Stimulated activated memory B cell treated with anti-CD40 and anti-IgM and Interleukin-4, amounts not matched to agents 10 μg/mL and 1 μg/mL and 100 μg/mL, for 72 hours (primary cell): ENCODE measurements around the gene ST6GALNAC4.

Source experiments
- ATAC-seq: fragments of 150-1000 bp; cut with Tn5 transposase; 2 replicates; pipeline ENCODE4 v1.10.0; 2021
- H3K27ac Mint-ChIP-seq: one replicate; pipeline ENCODE4 v1.8.0; 2022; ENCODE audit warnings: mild to moderate bottlenecking, mixed read lengths
- H3K27me3 Mint-ChIP-seq: one replicate; pipeline ENCODE4 v1.8.0; 2022; ENCODE audit warnings: mixed read lengths
- H3K36me3 Mint-ChIP-seq: one replicate; pipeline ENCODE4 v1.8.0; 2022; ENCODE audit warnings: mixed read lengths
- H3K4me1 Mint-ChIP-seq: one replicate; pipeline ENCODE4 v1.8.0; 2022; ENCODE audit warnings: mixed read lengths
- H3K4me3 Mint-ChIP-seq: one replicate; pipeline ENCODE4 v1.8.0; 2022; ENCODE audit warnings: mild to moderate bottlenecking, moderate library complexity, mixed read lengths
- H3K9me3 Mint-ChIP-seq: one replicate; pipeline ENCODE4 v1.8.0; 2022; ENCODE audit warnings: mixed read lengths

Gene ST6GALNAC4

GRCh38 chr9:127916720-127917581 is at the start of gene ST6GALNAC4:
ST6GALNAC4 (minus strand) TSS chr9:127917041; CDS start chr9:127916419, 622 bp downstream.
- Mint-ChIP-seq H3K36me3 (peaks cover 37% of the 10 kb centered on the region), H3K4me1 (peaks cover 80% of the 10 kb centered on the region), H3K27me3 (no peaks in the 10 kb centered on the region), H3K27ac (peak within 1 kb of the TSS; percentile 91), H3K4me3 (peak within 1 kb of the TSS; percentile 92), H3K9me3 (no peaks in the 10 kb centered on the region)
- peak; percentile 94 for ATAC-seq

- ATAC-seq: no peak
- peak overlapping the region; percentile 94 for H3K27ac Mint-ChIP-seq
- H3K27me3 Mint-ChIP-seq: no peaks in the 10 kb centered on the region
- peaks cover 24% of the 10 kb centered on the region for H3K36me3 Mint-ChIP-seq
- H3K4me1 Mint-ChIP-seq: peaks cover 100% of the 10 kb centered on the region
- H3K9me3 Mint-ChIP-seq: no peaks in the 10 kb centered on the region
- no peak overlapping the region for H3K4me3 Mint-ChIP-seq
Measured at GRCh38 chr9:127965953-127966352, 49.1 kb upstream of the ST6GALNAC4 start.

- H3K27ac Mint-ChIP-seq: peak overlapping the region; percentile 94
- H3K36me3 Mint-ChIP-seq: peaks cover 31% of the 10 kb centered on the region
- peak overlapping the region; percentile 47 for H3K4me3 Mint-ChIP-seq
- peaks cover 100% of the 10 kb centered on the region for H3K4me1 Mint-ChIP-seq
- ATAC-seq: no peak
- peaks cover 2% of the 10 kb centered on the region for H3K9me3 Mint-ChIP-seq
- H3K27me3 Mint-ChIP-seq: no peaks in the 10 kb centered on the region
Measured at GRCh38 chr9:127963359-127964064, 46.7 kb upstream of the ST6GALNAC4 start.

- H3K27ac Mint-ChIP-seq: peak overlapping the region; percentile 94
- H3K27me3 Mint-ChIP-seq: no peaks in the 10 kb centered on the region
- ATAC-seq: no peak
- H3K4me1 Mint-ChIP-seq: peaks cover 100% of the 10 kb centered on the region
- H3K36me3 Mint-ChIP-seq: peaks cover 31% of the 10 kb centered on the region
- H3K4me3 Mint-ChIP-seq: peak overlapping the region; percentile 47
- H3K9me3 Mint-ChIP-seq: peaks cover 2% of the 10 kb centered on the region
Measured at GRCh38 chr9:127963041-127963358, 46.2 kb upstream of the ST6GALNAC4 start.

- ATAC-seq: no peak
- Mint-ChIP-seq H3K27ac (peak overlapping the region; percentile 94), H3K4me1 (peaks cover 97% of the 10 kb centered on the region), H3K9me3 (peaks cover 2% of the 10 kb centered on the region), H3K4me3 (no peak overlapping the region), H3K27me3 (no peaks in the 10 kb centered on the region), H3K36me3 (peaks cover 31% of the 10 kb centered on the region)
Measured at GRCh38 chr9:127962278-127962677, 45.4 kb upstream of the ST6GALNAC4 start.

- H3K4me1 Mint-ChIP-seq: peaks cover 91% of the 10 kb centered on the region
- H3K9me3 Mint-ChIP-seq: peaks cover 2% of the 10 kb centered on the region
- no peak overlapping the region for H3K4me3 Mint-ChIP-seq
- no peaks in the 10 kb centered on the region for H3K27me3 Mint-ChIP-seq
- no peak for ATAC-seq
- H3K36me3 Mint-ChIP-seq: peaks cover 31% of the 10 kb centered on the region
- H3K27ac Mint-ChIP-seq: peak overlapping the region; percentile 94
Measured at GRCh38 chr9:127961613-127962155, 44.8 kb upstream of the ST6GALNAC4 start.

GRCh38 chr9:127961155-127961490 is 44.3 kb upstream of the ST6GALNAC4 start:
- Mint-ChIP-seq H3K36me3 (peaks cover 31% of the 10 kb centered on the region), H3K4me3 (no peak overlapping the region), H3K27ac (peak overlapping the region; percentile 94), H3K4me1 (peaks cover 88% of the 10 kb centered on the region), H3K9me3 (peaks cover 2% of the 10 kb centered on the region), H3K27me3 (no peaks in the 10 kb centered on the region)
- ATAC-seq: no peak

GRCh38 chr9:127960410-127961154 is 43.7 kb upstream of the ST6GALNAC4 start:
- no peak overlapping the region for H3K4me3 Mint-ChIP-seq
- no peaks in the 10 kb centered on the region for H3K27me3 Mint-ChIP-seq
- H3K4me1 Mint-ChIP-seq: peaks cover 88% of the 10 kb centered on the region
- peaks cover 31% of the 10 kb centered on the region for H3K36me3 Mint-ChIP-seq
- H3K27ac Mint-ChIP-seq: peak overlapping the region; percentile 94
- ATAC-seq: no peak
- H3K9me3 Mint-ChIP-seq: peaks cover 2% of the 10 kb centered on the region

- Mint-ChIP-seq H3K27me3 (no peaks in the 10 kb centered on the region), H3K36me3 (peaks cover 31% of the 10 kb centered on the region), H3K9me3 (peaks cover 2% of the 10 kb centered on the region)
Measured at GRCh38 chr9:127959841-127960409, 43.1 kb upstream of the ST6GALNAC4 start.

GRCh38 chr9:127959398-127959797 is 42.6 kb upstream of the ST6GALNAC4 start:
- peaks cover 31% of the 10 kb centered on the region for H3K36me3 Mint-ChIP-seq
- peaks cover 2% of the 10 kb centered on the region for H3K9me3 Mint-ChIP-seq
- peaks cover 88% of the 10 kb centered on the region for H3K4me1 Mint-ChIP-seq
- peak overlapping the region; percentile 94 for H3K27ac Mint-ChIP-seq
- no peak overlapping the region for H3K4me3 Mint-ChIP-seq
- no peaks in the 10 kb centered on the region for H3K27me3 Mint-ChIP-seq
- no peak for ATAC-seq

More at GRCh38 chr9:127959841-127960409, 43.1 kb upstream of the ST6GALNAC4 start:
- Mint-ChIP-seq H3K27ac (peak overlapping the region; percentile 94), H3K4me3 (no peak overlapping the region), H3K4me1 (peaks cover 88% of the 10 kb centered on the region)
- no peak for ATAC-seq

GRCh38 chr9:127958728-127959127 is 41.9 kb upstream of the ST6GALNAC4 start:
- peaks cover 2% of the 10 kb centered on the region for H3K9me3 Mint-ChIP-seq
- H3K4me3 Mint-ChIP-seq: no peak overlapping the region
- ATAC-seq: no peak
- H3K27ac Mint-ChIP-seq: peak overlapping the region; percentile 94
- H3K27me3 Mint-ChIP-seq: no peaks in the 10 kb centered on the region
- peaks cover 88% of the 10 kb centered on the region for H3K4me1 Mint-ChIP-seq
- H3K36me3 Mint-ChIP-seq: peaks cover 31% of the 10 kb centered on the region

GRCh38 chr9:127955294-127956015 is 38.6 kb upstream of the ST6GALNAC4 start:
- Mint-ChIP-seq H3K4me3 (peak overlapping the region; percentile 42), H3K27ac (peak overlapping the region; percentile 79), H3K9me3 (peaks cover 2% of the 10 kb centered on the region), H3K27me3 (no peaks in the 10 kb centered on the region), H3K36me3 (peaks cover 26% of the 10 kb centered on the region), H3K4me1 (peaks cover 68% of the 10 kb centered on the region)
- peak; percentile 96 for ATAC-seq

GRCh38 chr9:127954831-127955293 is 38.0 kb upstream of the ST6GALNAC4 start:
- Mint-ChIP-seq H3K27ac (peak overlapping the region; percentile 79), H3K27me3 (no peaks in the 10 kb centered on the region), H3K36me3 (peaks cover 26% of the 10 kb centered on the region), H3K4me3 (no peak overlapping the region), H3K9me3 (peaks cover 2% of the 10 kb centered on the region), H3K4me1 (peaks cover 68% of the 10 kb centered on the region)
- ATAC-seq: no peak
